GM21737 (cell line): ENCODE measurements around the gene WDR5.

Experiments used
- ATAC-seq: cut with Tn5 transposase; IDR thresholded peaks from one replicate; pipeline ENCODE4 v1.9.1; 2021; ENCODE audit warnings: mild to moderate bottlenecking, moderate library complexity; ENCODE audit not compliant: unreplicated experiment

WDR5 gene

GRCh38 chr9:134131471-134132207, 4.2 kb upstream of the WDR5 start:
- ATAC-seq = no peak

- no peak for ATAC-seq
Measured at GRCh38 chr9:134132208-134132870, 3.5 kb upstream of the WDR5 start.

- ATAC-seq = no peak
Measured at GRCh38 chr9:134134949-134135342, 936 bp upstream of the WDR5 start.

- ATAC-seq = peak; percentile 3
Measured at GRCh38 chr9:134136118-134136995, 475 bp downstream of the WDR5 start.

GRCh38 chr9:134136996-134137299, 1.1 kb downstream of the WDR5 start:
- ATAC-seq = no peak

- no peak for ATAC-seq
Measured at GRCh38 chr9:134138292-134138691, 2.4 kb downstream of the WDR5 start.

- ATAC-seq = no peak
Measured at GRCh38 chr9:134139081-134139480, 3.2 kb downstream of the WDR5 start.

GRCh38 chr9:134141906-134142305, 6.0 kb downstream of the WDR5 start:
- no peak for ATAC-seq

GRCh38 chr9:134144801-134145200, 8.9 kb downstream of the WDR5 start:
- no peak for ATAC-seq

- ATAC-seq = no peak
Measured at GRCh38 chr9:134145262-134145661, 9.4 kb downstream of the WDR5 start.

GRCh38 chr9:134146774-134147493, 11.1 kb downstream of the WDR5 start:
- no peak for ATAC-seq

GRCh38 chr9:134149380-134149779, 13.5 kb downstream of the WDR5 start:
- no peak for ATAC-seq

- ATAC-seq = no peak
Measured at GRCh38 chr9:134150557-134151214, 14.8 kb downstream of the WDR5 start.

GRCh38 chr9:134152022-134152448, 16.2 kb downstream of the WDR5 start:
- no peak for ATAC-seq

GRCh38 chr9:134152488-134152887, 16.6 kb downstream of the WDR5 start:
- no peak for ATAC-seq

GRCh38 chr9:134153450-134153849, 17.6 kb downstream of the WDR5 start:
- ATAC-seq = no peak

- no peak for ATAC-seq
Measured at GRCh38 chr9:134154262-134154701, 18.4 kb downstream of the WDR5 start.

- no peak for ATAC-seq
Measured at GRCh38 chr9:134155812-134156377, 20.0 kb downstream of the WDR5 start.

- no peak for ATAC-seq
Measured at GRCh38 chr9:134156564-134157377, 20.9 kb downstream of the WDR5 start.
